Renal cortical epithelial cell (primary cell): Measurements from ENCODE around the gene DDX10. TPM values are rescaled to one million over a fixed set of nuclear protein-coding genes. Genes with fewer than 3 reads are reported as not detected.

Experiments
- DNase-seq: peaks from one replicate; pipeline ENCODE4 v3.0.0-alpha.2; 2011; ENCODE audit warnings: low read depth
- total RNA-seq: library from RNA; depleted of rRNA; stranded (reverse); fragments of >200 nt; gene quantifications from 2 replicates; pipeline ENCODE4 v1.2.3, GENCODE V29; 2014

Gene DDX10
- total RNA-seq, 1 donor from 2014 or later = 29.4 TPM

- DNase-seq = peak; percentile 75
These were observed 241.5 kb downstream of the DDX10 start for GRCh38 chr11:108906329-108906728.

GRCh38 chr11:108906826-108907225 is 242.0 kb downstream of the DDX10 start:
- DNase-seq = peak; percentile 43

GRCh38 chr11:108909041-108909440 is 244.2 kb downstream of the DDX10 start:
- DNase-seq = no peak

- DNase-seq = no peak
These were observed 245.1 kb downstream of the DDX10 start for GRCh38 chr11:108909921-108910320.

GRCh38 chr11:108912581-108912980 is 247.7 kb downstream of the DDX10 start:
- peak; percentile 37 for DNase-seq

- DNase-seq = no peak
These were observed 248.3 kb downstream of the DDX10 start for GRCh38 chr11:108913204-108913603.

DNA sequence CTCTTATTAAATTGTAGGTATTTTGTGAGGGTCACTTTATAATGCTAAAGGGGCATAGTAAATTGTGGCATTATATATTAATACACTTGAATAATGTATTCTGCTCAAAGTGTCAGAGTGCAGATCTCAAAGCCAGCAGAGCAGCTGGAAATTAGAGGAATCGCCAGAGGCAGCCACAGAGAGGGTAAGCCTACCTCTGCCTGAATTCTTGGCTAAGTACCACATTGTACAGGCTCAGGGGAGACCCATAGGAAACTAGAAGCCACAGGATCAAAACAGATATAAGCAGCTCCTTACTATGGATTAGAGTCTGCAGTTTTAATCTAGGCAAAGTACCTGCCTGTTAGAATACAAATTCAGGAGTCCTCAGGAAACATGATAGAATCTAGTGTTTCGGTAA is 249.3 kb downstream of the DDX10 start:
- no peak for DNase-seq

DNA sequence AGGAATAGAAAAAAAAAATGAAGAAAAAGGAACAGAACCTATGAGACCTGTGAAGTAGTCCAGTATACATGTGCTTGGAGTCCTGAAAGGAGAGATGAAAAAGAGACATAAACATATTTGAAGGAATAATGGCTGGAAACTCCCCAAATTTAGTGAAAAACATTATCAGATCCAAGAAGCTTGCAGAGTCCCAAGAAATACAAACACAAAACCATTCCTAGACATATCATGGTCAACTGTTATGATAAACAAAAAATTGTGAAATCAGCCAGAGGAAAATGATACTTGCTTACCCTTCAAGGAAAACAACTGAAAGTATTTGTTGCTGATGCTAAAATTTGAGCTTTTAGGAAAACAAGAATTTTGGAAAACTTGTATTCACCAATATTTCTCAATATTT is 250.1 kb downstream of the DDX10 start:
- DNase-seq = no peak

- DNase-seq = no peak
These were observed 250.8 kb downstream of the DDX10 start for GRCh38 chr11:108915666-108916065.

DNA sequence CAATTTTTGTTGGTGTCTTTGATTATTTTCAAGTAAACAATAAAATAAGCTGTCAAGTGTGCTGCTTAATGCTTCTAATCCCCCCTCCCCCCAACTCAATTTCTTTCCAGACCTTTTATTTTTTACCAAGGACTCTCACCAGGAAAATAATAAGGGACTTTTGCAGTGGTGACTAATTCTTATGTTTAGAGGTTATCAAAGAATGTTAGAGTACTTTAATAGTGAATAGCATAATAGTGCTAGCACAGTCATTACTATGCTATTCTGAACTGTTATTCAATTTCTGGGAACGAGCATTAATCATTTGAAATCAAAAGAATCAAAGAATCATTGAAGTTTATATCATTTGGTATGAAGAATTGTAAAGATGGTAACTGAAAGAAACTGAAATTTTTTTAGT is 251.4 kb downstream of the DDX10 start:
- DNase-seq = peak; percentile 52

- no peak for DNase-seq
These were observed 252.1 kb downstream of the DDX10 start for GRCh38 chr11:108916935-108917334.

- no peak for DNase-seq
These were observed 256.3 kb downstream of the DDX10 start for GRCh38 chr11:108921211-108921610.

- DNase-seq = peak; percentile 24
These were observed 257.4 kb downstream of the DDX10 start for GRCh38 chr11:108922241-108922640.

GRCh38 chr11:108923413-108923812 is 258.5 kb downstream of the DDX10 start:
- DNase-seq = no peak

- no peak for DNase-seq
These were observed 261.4 kb downstream of the DDX10 start for GRCh38 chr11:108926171-108926840.

- no peak for DNase-seq
These were observed 262.1 kb downstream of the DDX10 start for GRCh38 chr11:108926841-108927577.

- DNase-seq = no peak
These were observed 263.1 kb downstream of the DDX10 start for GRCh38 chr11:108927791-108928545.

- peak; percentile 87 for DNase-seq
These were observed 264.4 kb downstream of the DDX10 start for GRCh38 chr11:108929241-108929640.

DNA sequence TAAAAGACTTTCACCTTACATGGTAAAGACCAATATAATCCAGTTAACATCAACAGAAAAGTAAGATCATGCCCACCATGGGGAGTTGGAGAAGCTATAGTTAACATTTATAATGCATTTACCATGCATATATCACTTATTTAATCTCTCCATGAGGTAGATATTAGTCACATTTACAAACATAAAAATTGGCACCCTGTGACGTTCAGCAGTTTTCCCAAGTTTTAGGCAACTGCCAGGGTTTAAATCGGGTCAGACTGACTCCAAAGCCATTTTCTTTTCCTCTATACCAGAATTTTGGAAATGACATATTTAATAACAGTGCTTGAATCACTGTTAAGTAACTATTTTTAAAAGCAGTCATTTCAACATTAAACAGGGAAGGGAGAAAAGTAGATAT is 266.3 kb downstream of the DDX10 start:
- DNase-seq = no peak

DNA sequence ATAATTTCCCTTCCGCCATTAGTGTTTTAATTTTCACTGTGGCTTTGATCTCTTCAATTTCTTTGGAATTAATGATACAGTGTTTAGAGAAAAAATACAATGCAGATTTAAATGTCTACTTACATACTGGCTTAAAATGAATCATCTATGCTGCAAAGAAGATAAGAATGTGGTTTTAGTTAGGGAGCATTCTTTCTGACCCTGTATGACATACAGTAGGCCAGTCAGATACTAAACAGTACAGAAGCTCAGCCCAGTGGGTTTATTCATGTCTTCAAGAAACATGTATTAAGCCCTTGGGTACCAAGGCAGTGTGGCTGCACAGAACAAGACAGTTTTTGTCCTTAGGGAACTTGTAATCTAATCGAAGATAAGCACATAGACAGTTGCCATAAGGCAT is 268.8 kb downstream of the DDX10 start:
- DNase-seq = no peak

- DNase-seq = no peak
These were observed 269.4 kb downstream of the DDX10 start for GRCh38 chr11:108934289-108934688.

DNA sequence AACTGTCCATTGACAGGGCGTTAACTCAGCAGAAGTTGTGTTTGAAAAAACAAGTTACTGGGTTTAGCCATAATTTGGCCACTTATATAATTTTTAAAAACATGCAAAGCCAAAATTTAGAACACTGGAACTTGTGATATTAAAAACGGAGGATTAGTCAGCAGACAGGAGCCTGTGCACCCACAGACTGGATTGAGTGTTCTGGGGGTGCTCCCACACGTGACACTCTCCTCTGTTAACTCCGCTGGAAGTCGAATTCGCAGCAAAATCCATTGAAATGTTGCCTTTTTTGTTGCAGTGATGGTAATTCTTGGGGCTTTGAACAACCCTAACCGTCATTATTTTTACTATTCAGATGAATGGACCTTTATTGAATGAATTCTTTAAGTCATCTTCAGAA is 269.8 kb downstream of the DDX10 start:
- no peak for DNase-seq

- no peak for DNase-seq
These were observed 272.9 kb downstream of the DDX10 start for GRCh38 chr11:108937746-108938145.
